ENCODE measurements around the gene TLK1. TPM values are rescaled to one million over a fixed set of nuclear protein-coding genes. Genes with fewer than 3 reads are reported as not detected.

Gene TLK1
- total RNA-seq, 2 experiments from 2014 or later: 29.7 to 150 TPM

- Histone ChIP-seq H4K20me1 (ENCODE audit: insufficient read depth, low read length) (no peaks in the 10 kb centered on the region), H3K4me3 (ENCODE audit: low read depth, low read length, poor library complexity, severe bottlenecking) (no peak overlapping the region), H3K4me1 (ENCODE audit: insufficient read depth, low read length, poor library complexity, severe bottlenecking) (no peaks in the 10 kb centered on the region), H3K79me2 (ENCODE audit: insufficient read depth, low read depth, low read length) (no peaks in the 10 kb centered on the region), H3K4me2 (ENCODE audit: low read length) (no peak overlapping the region), H3K36me3 (ENCODE audit: insufficient read depth, low read length) (peaks cover 35% of the 10 kb centered on the region), H3K9me3 (ENCODE audit: low read length) (no peaks in the 10 kb centered on the region), H3K27ac (ENCODE audit: low read depth, low read length, poor library complexity, severe bottlenecking) (no peak overlapping the region), H2AFZ (ENCODE audit: low read length) (no peak overlapping the region), H3K9me2 (ENCODE audit: insufficient read depth, low read length) (no peaks in the 10 kb centered on the region)
- DNase-seq (ENCODE audit: low spot score): no peak
- TF ChIP-seq CTCF (conservative IDR thresholded peaks at IDR 0.05; ENCODE audit: low read length): no peak
- TF ChIP-seq EZH2phosphoT487 (IDR thresholded peaks at IDR 0.05; ENCODE audit: borderline replicate concordance, low read depth, low read length): no peak
- BruUV-seq (replicated peaks): no TSS peak
- ChIA-PET POLR2A (interaction anchor here (0.6 to 0.9 kb wide), 2 partner anchors 88 to 173 kb away, joined by 3 to 8 read pairs; no protein-coding TSS in a partner anchor), CTCF (ENCODE audit: unreplicated experiment) (no interaction called here)
- intact Hi-C loops (cut with micrococcal nuclease; ENCODE audit: unreplicated experiment): loop anchor here (5.0 kb wide), 1 partner anchor 172 kb away; no protein-coding TSS in a partner anchor
These were observed 175.3 kb downstream of the TLK1 start for GRCh38 chr2:170985407-170985806.

GRCh38 chr2:170984079-170984478 is 176.6 kb downstream of the TLK1 start:
- intact Hi-C loops (cut with micrococcal nuclease; ENCODE audit: unreplicated experiment): no loop called here

More at GRCh38 chr2:170984079-170984478, 176.6 kb downstream of the TLK1 start:
- Histone ChIP-seq H3K79me2 (ENCODE audit: insufficient read depth, low read depth, low read length) (no peaks in the 10 kb centered on the region), H3K36me3 (ENCODE audit: insufficient read depth, low read length) (peaks cover 21% of the 10 kb centered on the region), H3K4me2 (ENCODE audit: low read length) (no peak overlapping the region), H3K9me3 (ENCODE audit: low read length) (no peaks in the 10 kb centered on the region), H3K4me1 (ENCODE audit: insufficient read depth, low read length, poor library complexity, severe bottlenecking) (no peaks in the 10 kb centered on the region), H2AFZ (ENCODE audit: low read length) (no peak overlapping the region), H4K20me1 (ENCODE audit: insufficient read depth, low read length) (no peaks in the 10 kb centered on the region), H3K27ac (ENCODE audit: low read depth, low read length, poor library complexity, severe bottlenecking) (no peak overlapping the region), H3K9me2 (ENCODE audit: insufficient read depth, low read length) (no peaks in the 10 kb centered on the region), H3K4me3 (ENCODE audit: low read depth, low read length, poor library complexity, severe bottlenecking) (no peak overlapping the region)
- no peak for DNase-seq (ENCODE audit: low spot score)
- ChIA-PET CTCF (ENCODE audit: unreplicated experiment) (no interaction called here), POLR2A (interaction anchor here (0.7 to 1.6 kb wide), 2 partner anchors 28 to 191 kb away, joined by 7 to 8 read pairs; no protein-coding TSS in a partner anchor)
- BruUV-seq (replicated peaks): no TSS peak
- TF ChIP-seq CTCF (conservative IDR thresholded peaks at IDR 0.05; ENCODE audit: low read length) (no peak), EZH2phosphoT487 (IDR thresholded peaks at IDR 0.05; ENCODE audit: borderline replicate concordance, low read depth, low read length) (no peak)
